GM06990 (cell line): Measurements from ENCODE around the gene ZNHIT1.
A peak's percentile ranks its signal among the peaks of the same experiment; 100 is the strongest.

Experiments used
- DNase-seq: peaks from one replicate; pipeline ENCODE4 v3.0.0-alpha.2; 2011; ENCODE audit not compliant: insufficient read length; ENCODE audit errors: extremely low read depth
- H3K27me3 ChIP-seq: replicated peaks from 2 replicates; pipeline ENCODE4 v1.6.0; 2011; ENCODE audit warnings: low read length; ENCODE audit not compliant: control insufficient read depth, insufficient read depth
- H3K36me3 ChIP-seq: 2 replicates; pipeline ENCODE4 v1.5.1; 2011; ENCODE audit warnings: low read length; ENCODE audit not compliant: control insufficient read depth, insufficient read depth
- H3K4me3 ChIP-seq: replicated peaks from 2 replicates; pipeline ENCODE4 v1.5.1; 2011; ENCODE audit warnings: low read depth, mild to moderate bottlenecking, control low read depth, low read length
- CTCF ChIP-seq: IDR thresholded peaks from 2 replicates; pipeline ENCODE4 v1.5.1; 2011; ENCODE audit warnings: low read length, control low read depth, mild to moderate bottlenecking, inconsistent platforms; ENCODE audit not compliant: insufficient read depth, poor library complexity, severe bottlenecking

The ZNHIT1 gene

GRCh38 chr7:101243646-101244374 is 25.8 kb downstream of the ZNHIT1 start:
- DNase-seq: no peak
- no peak for TF ChIP-seq CTCF
- peak overlapping the region; percentile 78 for H3K4me3 ChIP-seq
- H3K27me3 ChIP-seq: no peaks in the 10 kb centered on the region
- H3K36me3 ChIP-seq: peaks cover 24% of the 10 kb centered on the region

GRCh38 chr7:101244375-101245146 is 26.6 kb downstream of the ZNHIT1 start, which contains the start of gene FIS1:
Gene FIS1, minus strand, starts transcription at chr7:101245081. Its CDS starts 77 bp downstream, at chr7:101245004.
- TF ChIP-seq CTCF: peak; percentile 95
- Histone ChIP-seq H3K4me3 (peak within 1 kb of the TSS; percentile 78), H3K27me3 (no peaks in the 10 kb centered on the region), H3K36me3 (peaks cover 18% of the 10 kb centered on the region)
- peak; percentile 95 for DNase-seq

- TF ChIP-seq CTCF: no peak
- no peak for DNase-seq
- no peaks in the 10 kb centered on the region for H3K27me3 ChIP-seq
- H3K4me3 ChIP-seq: peak overlapping the region; percentile 78
- peaks cover 13% of the 10 kb centered on the region for H3K36me3 ChIP-seq
These were observed 27.2 kb downstream of the ZNHIT1 start for GRCh38 chr7:101245147-101245668.

- Histone ChIP-seq H3K36me3 (peaks cover 7% of the 10 kb centered on the region), H3K4me3 (no peak overlapping the region), H3K27me3 (no peaks in the 10 kb centered on the region)
- no peak for DNase-seq
- no peak for TF ChIP-seq CTCF
These were observed 30.3 kb downstream of the ZNHIT1 start for GRCh38 chr7:101248276-101248675.

- peak overlapping the region; percentile 82 for H3K4me3 ChIP-seq
- peak; percentile 35 for DNase-seq
- TF ChIP-seq CTCF: no peak
- peaks cover 7% of the 10 kb centered on the region for H3K36me3 ChIP-seq
- H3K27me3 ChIP-seq: no peaks in the 10 kb centered on the region
These were observed 32.4 kb downstream of the ZNHIT1 start for GRCh38 chr7:101250324-101250723.
